OCI-LY3 (cell line): ENCODE measurements around the gene KIF11.
A peak's percentile ranks its signal among the peaks of the same experiment; 100 is the strongest.

Experiments
- CTCF ChIP-seq: fragments of 200-600, 300-600 bp; sonication (generic); IDR thresholded peaks from 2 replicates; pipeline ENCODE4 v1.5.1; 2014; ENCODE audit warnings: antibody characterized with exemption, low read length, low read depth
- EZH2phosphoT487 ChIP-seq: fragments of 200-600 bp; shearing (Covaris generic); IDR thresholded peaks from 2 replicates; pipeline ENCODE4 v1.6.1; 2018; ENCODE audit warnings: antibody characterized with exemption, mixed run types, low read depth

GRCh38 chr10:92573798-92574547, 19.0 kb upstream of the KIF11 start, which contains the start of gene IDE:
- TF ChIP-seq EZH2phosphoT487 (no peak), CTCF (peak; percentile 59)
